Left kidney (tissue), 2 donors: ENCODE results near the gene ZSCAN2. TPM values are rescaled to one million over a fixed set of nuclear protein-coding genes. Genes with fewer than 3 reads are reported as not detected.

Experiments
- DNase-seq: peaks from one replicate; pipeline ENCODE4 v3.0.0-alpha.2; 2013
- polyA plus RNA-seq: library from polyadenylated mRNA; unstranded; fragments of 120-200 nt; gene quantifications from one replicate; pipeline ENCODE4 v1.2.1, GENCODE V29; 2013; ENCODE audit not compliant: insufficient read length

The ZSCAN2 gene
- polyA plus RNA-seq, 1 donor, result 30.7 TPM

GRCh38 chr15:84597296-84597695 lies 3.5 kb upstream of the ZSCAN2 start:
- DNase-seq, result no peak

GRCh38 chr15:84598250-84598649 lies 2.6 kb upstream of the ZSCAN2 start:
- DNase-seq, result no peak

- DNase-seq, result peak; percentile 42
These were observed 1.8 kb upstream of the ZSCAN2 start for GRCh38 chr15:84598993-84599392.

DNA sequence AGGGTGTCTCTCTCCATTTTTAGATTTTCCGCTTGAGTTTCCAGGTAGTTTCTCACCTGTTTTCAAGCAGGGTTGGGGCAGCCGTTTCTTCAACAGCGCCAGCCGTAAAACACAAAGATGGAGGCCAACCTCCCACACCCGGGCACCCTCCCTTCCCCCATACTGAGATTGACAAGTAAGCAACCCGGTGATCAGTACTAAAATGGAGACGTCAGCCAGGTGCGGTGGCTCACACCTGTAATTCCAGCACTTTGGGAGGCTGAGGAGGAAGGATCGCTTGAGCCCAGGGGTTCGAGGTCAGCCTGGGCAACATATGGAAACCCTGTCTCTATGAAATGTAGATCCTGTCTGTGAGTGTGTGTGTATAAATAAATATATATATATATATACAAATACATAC lies 903 bp upstream of the ZSCAN2 start:
- no peak for DNase-seq

DNA sequence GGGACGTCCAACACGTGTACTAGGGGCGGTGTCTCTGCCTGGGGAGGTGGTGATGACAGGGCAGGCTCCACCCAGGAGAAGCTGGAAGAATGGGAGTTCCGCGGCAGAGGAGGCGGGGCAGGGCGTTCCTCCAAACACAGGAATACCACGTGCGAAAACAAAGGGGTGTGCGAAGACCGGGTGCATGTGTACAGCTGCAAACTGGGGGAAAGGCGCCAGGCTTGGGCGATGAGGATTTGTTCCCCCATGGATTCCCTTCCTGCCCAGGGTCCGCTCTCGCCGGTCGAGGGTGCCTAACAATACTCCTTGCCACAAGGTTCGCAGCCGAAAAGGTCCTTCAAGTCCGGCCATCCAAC lies 500 bp upstream of the ZSCAN2 start:
- DNase-seq, result peak; percentile 63

GRCh38 chr15:84601555-84601838 lies 688 bp downstream of the ZSCAN2 start:
- DNase-seq, result no peak

- DNase-seq, result no peak
These were observed 3.0 kb downstream of the ZSCAN2 start for GRCh38 chr15:84603630-84604379.

DNA sequence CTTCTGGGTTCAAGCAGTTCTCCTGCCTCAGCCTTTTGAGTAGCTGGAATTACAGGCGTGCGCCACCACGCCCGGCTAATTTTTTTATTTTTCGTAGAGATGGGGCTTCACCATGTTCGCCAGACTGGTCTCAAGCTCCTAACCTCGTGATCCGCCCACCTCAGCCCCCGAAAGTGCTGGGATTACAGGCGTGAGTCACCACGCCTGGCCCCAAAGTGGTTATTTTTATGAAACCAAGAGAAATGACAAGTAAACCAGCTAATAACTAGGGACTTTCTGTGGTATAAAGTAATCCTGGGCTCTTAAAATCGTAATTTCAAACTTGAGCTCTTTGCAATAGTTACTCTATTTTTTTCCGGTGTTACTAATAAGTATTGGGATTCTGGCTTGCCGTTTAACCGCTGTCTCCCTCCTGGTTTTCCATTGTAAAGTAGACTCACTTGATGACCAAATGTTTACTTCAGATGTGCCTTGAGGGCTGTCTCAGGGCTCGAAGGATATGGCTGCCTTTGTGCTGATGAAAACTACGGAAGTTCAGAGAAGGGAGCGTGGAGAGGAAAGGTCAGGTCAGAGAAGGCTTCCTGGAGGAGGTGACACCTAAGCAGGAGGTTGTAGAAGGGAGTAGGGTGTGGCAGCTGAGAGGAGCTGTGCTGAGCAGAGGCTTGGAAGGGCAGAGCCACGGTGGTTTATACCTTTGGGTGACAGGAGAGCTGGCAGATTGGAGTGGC lies 4.2 kb downstream of the ZSCAN2 start:
- no peak for DNase-seq

- DNase-seq, result no peak
These were observed 4.7 kb downstream of the ZSCAN2 start for GRCh38 chr15:84605554-84605882.

- no peak for DNase-seq
These were observed 5.9 kb downstream of the ZSCAN2 start for GRCh38 chr15:84606653-84607120.

- DNase-seq, result no peak
These were observed 8.0 kb downstream of the ZSCAN2 start for GRCh38 chr15:84608707-84609284.

DNA sequence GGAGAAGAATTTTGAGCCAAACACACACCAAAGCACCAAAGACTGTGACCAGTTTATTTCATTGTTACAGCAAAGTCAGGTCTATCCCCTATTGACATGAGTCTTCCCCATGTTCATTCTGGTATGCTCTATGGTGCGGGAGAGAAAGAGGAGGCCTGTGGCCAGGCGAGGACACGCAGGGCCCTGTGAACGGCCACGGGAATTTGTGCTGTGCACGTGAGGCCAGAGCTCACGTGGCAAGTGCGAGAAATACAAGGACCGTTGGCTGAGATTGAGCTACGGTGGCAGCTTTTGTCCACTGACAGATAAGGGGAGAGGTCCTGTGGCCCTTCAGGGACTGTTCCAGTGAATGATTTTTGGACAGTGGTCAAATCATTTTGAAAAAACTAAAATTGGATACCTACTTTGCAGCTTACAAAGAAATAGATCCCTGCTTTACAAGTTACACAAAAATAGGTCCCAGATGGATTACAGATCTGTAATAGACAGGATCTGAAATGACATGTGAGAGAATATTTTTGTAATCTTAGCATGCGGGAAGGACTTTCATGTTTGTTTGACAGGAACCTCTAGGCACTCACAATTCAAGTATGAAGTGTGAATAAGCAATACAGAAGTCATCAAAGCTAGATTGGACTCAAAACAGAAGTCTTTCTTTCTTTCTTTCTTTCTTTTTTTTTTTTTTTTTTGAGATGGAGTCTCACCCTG lies 9.2 kb downstream of the ZSCAN2 start:
- no peak for DNase-seq

DNA sequence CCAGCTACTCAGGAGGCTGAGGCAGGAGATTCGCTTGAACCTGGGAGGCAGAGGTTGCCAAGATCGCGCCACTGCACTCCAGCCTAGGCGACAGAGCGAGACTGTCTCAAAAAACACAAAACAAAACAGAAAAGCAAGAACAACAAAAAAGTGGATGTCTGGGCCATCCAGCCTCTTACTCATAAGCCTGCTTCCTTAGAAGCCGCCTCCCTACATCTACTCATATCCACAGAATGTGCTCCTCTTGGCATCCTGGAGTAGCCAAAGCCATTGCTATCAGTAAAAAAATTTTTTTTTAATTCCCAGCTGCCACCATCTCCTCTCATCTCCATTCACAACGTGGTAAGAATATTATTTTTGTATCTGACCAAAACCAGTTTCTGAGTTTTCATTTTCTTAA lies 10.8 kb downstream of the ZSCAN2 start:
- no peak for DNase-seq

- DNase-seq, result no peak
These were observed 15.4 kb downstream of the ZSCAN2 start for GRCh38 chr15:84616235-84616634.

DNA sequence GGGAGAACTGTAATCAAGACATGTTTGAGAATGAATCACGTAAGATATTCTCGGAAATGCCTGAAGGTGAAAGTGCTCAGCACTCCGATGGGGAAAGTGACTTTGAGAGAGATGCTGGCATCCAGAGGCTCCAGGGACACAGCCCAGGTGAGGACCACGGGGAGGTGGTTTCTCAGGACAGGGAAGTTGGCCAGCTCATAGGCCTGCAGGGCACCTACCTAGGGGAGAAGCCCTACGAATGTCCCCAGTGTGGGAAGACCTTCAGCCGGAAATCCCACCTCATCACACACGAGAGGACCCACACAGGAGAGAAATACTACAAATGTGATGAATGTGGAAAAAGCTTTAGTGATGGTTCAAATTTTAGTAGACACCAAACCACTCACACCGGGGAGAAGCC lies 19.8 kb downstream of the ZSCAN2 start:
- no peak for DNase-seq

DNA sequence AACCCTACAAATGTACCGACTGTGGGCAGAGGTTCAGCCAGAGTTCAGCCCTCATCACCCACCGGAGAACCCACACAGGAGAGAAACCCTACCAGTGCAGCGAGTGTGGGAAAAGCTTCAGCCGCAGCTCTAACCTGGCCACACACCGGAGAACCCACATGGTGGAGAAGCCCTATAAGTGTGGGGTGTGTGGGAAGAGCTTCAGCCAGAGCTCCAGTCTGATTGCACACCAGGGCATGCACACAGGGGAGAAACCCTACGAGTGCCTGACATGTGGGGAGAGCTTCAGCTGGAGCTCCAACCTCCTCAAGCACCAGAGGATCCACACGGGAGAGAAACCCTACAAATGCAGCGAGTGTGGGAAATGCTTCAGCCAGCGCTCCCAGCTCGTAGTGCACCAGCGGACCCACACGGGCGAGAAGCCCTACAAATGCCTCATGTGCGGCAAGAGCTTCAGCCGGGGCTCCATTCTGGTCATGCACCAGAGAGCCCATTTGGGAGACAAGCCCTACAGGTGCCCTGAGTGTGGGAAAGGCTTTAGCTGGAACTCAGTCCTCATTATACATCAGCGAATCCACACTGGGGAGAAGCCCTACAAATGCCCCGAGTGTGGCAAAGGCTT lies 20.7 kb downstream of the ZSCAN2 start:
- no peak for DNase-seq

GRCh38 chr15:84624359-84624758 lies 23.6 kb downstream of the ZSCAN2 start:
- DNase-seq, result no peak

DNA sequence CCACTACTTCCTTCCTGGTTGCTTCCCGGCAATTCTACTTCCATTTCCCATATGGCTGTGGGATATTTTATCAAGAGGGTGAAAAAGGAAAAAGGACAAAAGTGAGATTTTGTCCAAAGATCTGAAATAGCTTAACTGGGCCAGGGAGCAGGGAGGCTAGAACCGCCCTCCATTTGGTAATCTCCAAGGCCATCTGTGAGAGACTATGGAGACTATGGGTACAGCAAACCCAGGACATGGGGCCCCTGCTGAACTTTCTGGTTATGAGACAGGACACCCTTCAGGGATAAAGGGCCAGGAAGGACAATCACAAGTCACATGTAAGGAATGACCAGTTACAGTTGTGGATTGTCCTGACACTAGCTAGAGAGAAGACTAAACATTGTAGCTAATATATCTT lies 24.3 kb downstream of the ZSCAN2 start:
- no peak for DNase-seq

DNA sequence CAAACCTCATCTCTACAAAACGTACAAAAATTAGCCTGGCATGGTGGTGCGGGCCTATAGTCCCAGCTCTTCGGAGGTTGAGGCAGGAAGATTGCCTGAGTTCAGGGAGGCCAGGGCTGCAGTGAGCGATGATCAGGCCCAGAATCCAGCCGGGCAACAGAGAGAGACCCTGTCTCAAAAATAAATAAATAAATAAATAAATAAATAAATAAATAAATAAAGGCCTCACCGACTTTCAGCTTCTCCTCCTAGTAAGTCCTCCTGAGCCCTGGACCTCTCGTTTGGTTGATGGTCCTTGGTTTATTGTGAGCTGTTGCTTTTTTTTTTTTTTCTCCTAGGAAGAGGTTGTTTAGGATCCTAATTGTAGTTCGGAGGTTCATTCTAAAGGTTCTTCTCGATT lies 28.2 kb downstream of the ZSCAN2 start:
- DNase-seq, result no peak

GRCh38 chr15:84631706-84632272 lies 31.0 kb downstream of the ZSCAN2 start:
- no peak for DNase-seq

GRCh38 chr15:84633311-84634227 lies 32.8 kb downstream of the ZSCAN2 start:
- peak; percentile 64 for DNase-seq
